HepG2 (cell line): ENCODE results near the gene SMPD1. TPM values are rescaled to one million over a fixed set of nuclear protein-coding genes. Genes with fewer than 3 reads are reported as not detected.

ENCODE experiments used
- CBFB ChIP-seq: sonication (generic); formaldehyde crosslinking; IDR thresholded peaks from 2 replicates; pipeline ENCODE4 v1.4.0; 2020; ENCODE audit warnings: missing genetic modification reagents
- CEBPG ChIP-seq: IDR thresholded peaks from 2 replicates; pipeline ENCODE4 v1.6.1; 2016
- FOXP1 ChIP-seq, 2 experiments: fragments of 450-650 bp in 1 of 2; IDR thresholded peaks; 2 replicates each; pipeline ENCODE4 v1.6.1; 2017 to 2018; ENCODE audit warnings: antibody characterized with exemption in 1 of 2
- HMGA1 ChIP-seq: sonication (generic); formaldehyde crosslinking; conservative IDR thresholded peaks from 2 replicates; pipeline ENCODE4 v1.4.0; 2020; ENCODE audit warnings: missing genetic modification reagents
- HOXA5 ChIP-seq: sonication (generic); formaldehyde crosslinking; IDR thresholded peaks from 2 replicates; pipeline ENCODE4 v1.4.0; 2020; ENCODE audit warnings: missing genetic modification reagents
- JUNB ChIP-seq: sonication (generic); formaldehyde crosslinking; IDR thresholded peaks from 2 replicates; pipeline ENCODE4 v1.8.0; 2022; ENCODE audit warnings: missing genetic modification reagents, mild to moderate bottlenecking, borderline replicate concordance
- MIER3 ChIP-seq: IDR thresholded peaks from 2 replicates; pipeline ENCODE4 v1.6.1; 2016; ENCODE audit warnings: missing compliant biosample characterization, borderline replicate concordance
- NFKBIZ ChIP-seq: IDR thresholded peaks from 2 replicates; pipeline ENCODE4 v1.6.1; 2018; ENCODE audit warnings: missing genetic modification reagents, missing compliant biosample characterization
- NR2F6 ChIP-seq, 2 experiments: IDR thresholded peaks; 2 replicates each; pipeline ENCODE4 v1.6.1; 2016; ENCODE audit warnings: antibody characterized with exemption in 1 of 2, mild to moderate bottlenecking in 1 of 2
- SNRNP70 ChIP-seq: fragments of 200-400 bp; formaldehyde crosslinking; IDR thresholded peaks from 2 replicates; pipeline ENCODE4 v1.6.1; 2017; ENCODE audit warnings: mild to moderate bottlenecking, low read depth, low read length, moderate library complexity
- THYN1 ChIP-seq: sonication (generic); formaldehyde crosslinking; IDR thresholded peaks from 2 replicates; pipeline ENCODE4 v1.8.1; 2023; ENCODE audit warnings: low read depth, mild to moderate bottlenecking, moderate library complexity, missing genetic modification reagents, borderline replicate concordance
- ZFAT ChIP-seq: sonication (generic); formaldehyde crosslinking; conservative IDR thresholded peaks from 2 replicates; pipeline ENCODE4 v1.8.1; 2023; ENCODE audit warnings: missing genetic modification reagents, inconsistent platforms
- ZNF746 ChIP-seq: sonication (generic); formaldehyde crosslinking; IDR thresholded peaks from 2 replicates; pipeline ENCODE4 v1.8.0; 2022; ENCODE audit warnings: mild to moderate bottlenecking, missing genetic modification reagents
- ZNF768 ChIP-seq: sonication (generic); formaldehyde crosslinking; IDR thresholded peaks from 2 replicates; pipeline ENCODE4 v1.4.0; 2020; ENCODE audit warnings: missing genetic modification reagents
- polyA plus RNA-seq, 8 experiments: library from polyadenylated mRNA; depleted of rRNA in 3 of 8; stranded (reverse) in 7 of 8; unstranded in 1 of 8; fragments of >200 nt; fragmentation: Illumina TruSeq in 4 of 8; extraction: Trizol in 4 of 8; gene quantifications; 2 replicates each; pipeline versions ENCODE4 v1.2.1 to v1.2.3, GENCODE V29; 2011 to 2016; ENCODE audit warnings: low read depth in 4 of 8, missing spikeins in 1 of 8, mixed read lengths in 1 of 8; ENCODE audit not compliant: insufficient read depth in 1 of 8
- total RNA-seq, 5 experiments: library from RNA; depleted of rRNA; stranded (reverse); fragments of >200 nt; fragmentation: Illumina TruSeq; extraction: Trizol; gene quantifications; 2 replicates each; pipeline ENCODE4 v1.2.3, GENCODE V29; 2016; ENCODE audit warnings: low read depth in 1 of 5
- TF ChIP-seq, protein P1 (sequence below): sonication (generic); formaldehyde crosslinking; IDR thresholded peaks from 2 replicates; pipeline ENCODE4 v1.4.0; 2020; ENCODE audit warnings: missing genetic modification reagents, borderline replicate concordance
- TF ChIP-seq, protein P2 (sequence below): sonication (generic); formaldehyde crosslinking; IDR thresholded peaks from 2 replicates; pipeline ENCODE4 v1.4.0; 2020; ENCODE audit warnings: missing genetic modification reagents
- TF ChIP-seq, protein P3 (sequence below): IDR thresholded peaks from 2 replicates; pipeline ENCODE4 v1.6.1; 2018; ENCODE audit warnings: missing genetic modification reagents

Gene SMPD1
- total and polyA plus RNA-seq, 2 of the 13 experiments (the other 11 are each of a cell fraction or from before 2014, with no cell fraction given), result 6.3 to 8.4 TPM

DNA sequence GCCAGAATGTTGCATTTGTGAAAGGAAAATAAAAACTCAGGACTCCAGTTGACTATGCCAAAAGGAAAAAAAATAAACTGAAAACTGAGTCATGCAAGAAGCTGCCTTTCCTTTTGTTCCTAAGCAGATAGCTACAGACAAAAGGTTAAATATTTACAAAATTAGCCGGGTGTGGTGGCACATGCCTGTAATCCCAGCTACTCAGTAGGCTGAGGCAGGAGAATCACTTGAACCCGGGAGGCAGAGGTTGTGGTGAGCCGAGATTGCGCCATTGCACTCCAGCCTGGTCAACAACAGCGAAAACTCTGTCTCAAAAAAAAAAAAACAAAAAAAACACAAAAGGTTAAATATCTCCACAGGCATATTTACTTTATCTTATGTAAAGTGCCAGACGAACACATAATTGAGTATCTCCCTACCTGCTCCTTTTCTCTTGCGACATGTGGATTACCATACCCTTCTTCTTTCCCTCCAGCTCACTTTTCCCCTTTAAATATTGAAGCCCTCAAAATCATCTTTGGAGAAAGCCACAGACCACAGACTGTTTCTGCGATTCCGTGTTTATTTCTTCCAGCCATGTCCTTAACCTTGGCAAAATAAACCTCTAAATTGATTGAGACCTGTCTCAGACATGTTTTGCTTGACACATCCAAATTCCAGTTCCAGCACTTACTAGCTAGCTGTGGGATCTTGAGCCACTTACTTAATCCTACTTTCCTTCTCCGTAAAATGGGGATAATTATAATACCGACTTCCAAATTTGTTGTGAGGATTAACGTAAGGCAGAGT is 2.3 kb upstream of the SMPD1 start (continued):
- TF ChIP-seq, protein P1, sequence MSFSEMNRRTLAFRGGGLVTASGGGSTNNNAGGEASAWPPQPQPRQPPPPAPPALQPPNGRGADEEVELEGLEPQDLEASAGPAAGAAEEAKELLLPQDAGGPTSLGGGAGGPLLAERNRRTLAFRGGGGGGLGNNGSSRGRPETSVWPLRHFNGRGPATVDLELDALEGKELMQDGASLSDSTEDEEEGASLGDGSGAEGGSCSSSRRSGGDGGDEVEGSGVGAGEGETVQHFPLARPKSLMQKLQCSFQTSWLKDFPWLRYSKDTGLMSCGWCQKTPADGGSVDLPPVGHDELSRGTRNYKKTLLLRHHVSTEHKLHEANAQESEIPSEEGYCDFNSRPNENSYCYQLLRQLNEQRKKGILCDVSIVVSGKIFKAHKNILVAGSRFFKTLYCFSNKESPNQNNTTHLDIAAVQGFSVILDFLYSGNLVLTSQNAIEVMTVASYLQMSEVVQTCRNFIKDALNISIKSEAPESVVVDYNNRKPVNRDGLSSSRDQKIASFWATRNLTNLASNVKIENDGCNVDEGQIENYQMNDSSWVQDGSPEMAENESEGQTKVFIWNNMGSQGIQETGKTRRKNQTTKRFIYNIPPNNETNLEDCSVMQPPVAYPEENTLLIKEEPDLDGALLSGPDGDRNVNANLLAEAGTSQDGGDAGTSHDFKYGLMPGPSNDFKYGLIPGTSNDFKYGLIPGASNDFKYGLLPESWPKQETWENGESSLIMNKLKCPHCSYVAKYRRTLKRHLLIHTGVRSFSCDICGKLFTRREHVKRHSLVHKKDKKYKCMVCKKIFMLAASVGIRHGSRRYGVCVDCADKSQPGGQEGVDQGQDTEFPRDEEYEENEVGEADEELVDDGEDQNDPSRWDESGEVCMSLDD (CRISPR knock-in tag), result no peak
- no peak for TF ChIP-seq NFKBIZ (CRISPR knock-in tag)
- 0 out of 2 replicates have a peak, but pooled peaks have one; percentile 37 for TF ChIP-seq HOXA5 (CRISPR knock-in tag)
- 0 out of 2 replicates have a peak, but pooled peaks have one; percentile 35 for TF ChIP-seq ZFAT (CRISPR knock-in tag)
- no peak for TF ChIP-seq SNRNP70
- 0 out of 2 replicates have a peak, but pooled peaks have one; percentile 25 for TF ChIP-seq FOXP1 (IDR thresholded peaks at IDR 0.05)
- peak; percentile 75 for TF ChIP-seq FOXP1 (CRISPR knock-in tag; IDR thresholded peaks at IDR 0.05)
- TF ChIP-seq ZNF768 (CRISPR knock-in tag), result no peak
- TF ChIP-seq THYN1 (CRISPR knock-in tag), result no peak
- TF ChIP-seq, protein P2, sequence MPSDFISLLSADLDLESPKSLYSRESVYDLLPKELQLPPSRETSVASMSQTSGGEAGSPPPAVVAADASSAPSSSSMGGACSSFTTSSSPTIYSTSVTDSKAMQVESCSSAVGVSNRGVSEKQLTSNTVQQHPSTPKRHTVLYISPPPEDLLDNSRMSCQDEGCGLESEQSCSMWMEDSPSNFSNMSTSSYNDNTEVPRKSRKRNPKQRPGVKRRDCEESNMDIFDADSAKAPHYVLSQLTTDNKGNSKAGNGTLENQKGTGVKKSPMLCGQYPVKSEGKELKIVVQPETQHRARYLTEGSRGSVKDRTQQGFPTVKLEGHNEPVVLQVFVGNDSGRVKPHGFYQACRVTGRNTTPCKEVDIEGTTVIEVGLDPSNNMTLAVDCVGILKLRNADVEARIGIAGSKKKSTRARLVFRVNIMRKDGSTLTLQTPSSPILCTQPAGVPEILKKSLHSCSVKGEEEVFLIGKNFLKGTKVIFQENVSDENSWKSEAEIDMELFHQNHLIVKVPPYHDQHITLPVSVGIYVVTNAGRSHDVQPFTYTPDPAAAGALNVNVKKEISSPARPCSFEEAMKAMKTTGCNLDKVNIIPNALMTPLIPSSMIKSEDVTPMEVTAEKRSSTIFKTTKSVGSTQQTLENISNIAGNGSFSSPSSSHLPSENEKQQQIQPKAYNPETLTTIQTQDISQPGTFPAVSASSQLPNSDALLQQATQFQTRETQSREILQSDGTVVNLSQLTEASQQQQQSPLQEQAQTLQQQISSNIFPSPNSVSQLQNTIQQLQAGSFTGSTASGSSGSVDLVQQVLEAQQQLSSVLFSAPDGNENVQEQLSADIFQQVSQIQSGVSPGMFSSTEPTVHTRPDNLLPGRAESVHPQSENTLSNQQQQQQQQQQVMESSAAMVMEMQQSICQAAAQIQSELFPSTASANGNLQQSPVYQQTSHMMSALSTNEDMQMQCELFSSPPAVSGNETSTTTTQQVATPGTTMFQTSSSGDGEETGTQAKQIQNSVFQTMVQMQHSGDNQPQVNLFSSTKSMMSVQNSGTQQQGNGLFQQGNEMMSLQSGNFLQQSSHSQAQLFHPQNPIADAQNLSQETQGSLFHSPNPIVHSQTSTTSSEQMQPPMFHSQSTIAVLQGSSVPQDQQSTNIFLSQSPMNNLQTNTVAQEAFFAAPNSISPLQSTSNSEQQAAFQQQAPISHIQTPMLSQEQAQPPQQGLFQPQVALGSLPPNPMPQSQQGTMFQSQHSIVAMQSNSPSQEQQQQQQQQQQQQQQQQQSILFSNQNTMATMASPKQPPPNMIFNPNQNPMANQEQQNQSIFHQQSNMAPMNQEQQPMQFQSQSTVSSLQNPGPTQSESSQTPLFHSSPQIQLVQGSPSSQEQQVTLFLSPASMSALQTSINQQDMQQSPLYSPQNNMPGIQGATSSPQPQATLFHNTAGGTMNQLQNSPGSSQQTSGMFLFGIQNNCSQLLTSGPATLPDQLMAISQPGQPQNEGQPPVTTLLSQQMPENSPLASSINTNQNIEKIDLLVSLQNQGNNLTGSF (CRISPR knock-in tag), result no peak
- TF ChIP-seq CBFB, result no peak
- no peak for TF ChIP-seq HMGA1 (CRISPR knock-in tag)
- peak; percentile 73; the same call in 1 of the 2 replicates for TF ChIP-seq CEBPG (CRISPR knock-in tag)
- peak; percentile 31; the same call in 1 of the 2 replicates for TF ChIP-seq JUNB
- no peak for TF ChIP-seq ZNF746 (CRISPR knock-in tag)
- TF ChIP-seq NR2F6 (IDR thresholded peaks at IDR 0.05), result peak; percentile 76
- TF ChIP-seq NR2F6 (CRISPR knock-in tag; IDR thresholded peaks at IDR 0.05), result peak; percentile 18; the same call in 1 of the 2 replicates
- TF ChIP-seq MIER3 (CRISPR knock-in tag), result no peak
- TF ChIP-seq, protein P3, sequence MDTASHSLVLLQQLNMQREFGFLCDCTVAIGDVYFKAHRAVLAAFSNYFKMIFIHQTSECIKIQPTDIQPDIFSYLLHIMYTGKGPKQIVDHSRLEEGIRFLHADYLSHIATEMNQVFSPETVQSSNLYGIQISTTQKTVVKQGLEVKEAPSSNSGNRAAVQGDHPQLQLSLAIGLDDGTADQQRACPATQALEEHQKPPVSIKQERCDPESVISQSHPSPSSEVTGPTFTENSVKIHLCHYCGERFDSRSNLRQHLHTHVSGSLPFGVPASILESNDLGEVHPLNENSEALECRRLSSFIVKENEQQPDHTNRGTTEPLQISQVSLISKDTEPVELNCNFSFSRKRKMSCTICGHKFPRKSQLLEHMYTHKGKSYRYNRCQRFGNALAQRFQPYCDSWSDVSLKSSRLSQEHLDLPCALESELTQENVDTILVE, result no peak
